HepG2 (cell line): ENCODE data around the gene LAMTOR2. TPM values are rescaled to one million over a fixed set of nuclear protein-coding genes. Genes with fewer than 3 reads are reported as not detected.

Experiments
- GABPA ChIP-seq, 2 experiments: IDR thresholded peaks; 2 replicates each; pipeline ENCODE4 v1.6.1; 2011 to 2016; ENCODE audit warnings: low read depth in 2 of 2, low read length in 1 of 2, missing biosample characterization in 1 of 2, missing genetic modification characterization in 1 of 2
- GATAD1 ChIP-seq: IDR thresholded peaks from 2 replicates; pipeline ENCODE4 v1.6.1; 2016; ENCODE audit warnings: missing genetic modification reagents, missing compliant biosample characterization
- HDAC2 ChIP-seq: sonication (generic); formaldehyde crosslinking; IDR thresholded peaks from 2 replicates; pipeline ENCODE4 v1.4.0; 2020; ENCODE audit warnings: missing genetic modification reagents
- HDAC6 ChIP-seq: fragments of 200-600 bp; sonication (generic); IDR thresholded peaks from 2 replicates; pipeline ENCODE4 v1.7.0; 2017; ENCODE audit warnings: mild to moderate bottlenecking, antibody characterized with exemption, low read length, low read depth
- MED1 ChIP-seq: sonication (generic); formaldehyde crosslinking; IDR thresholded peaks from 2 replicates; pipeline ENCODE4 v1.4.0; 2020; ENCODE audit warnings: missing genetic modification reagents
- MYC ChIP-seq: sonication (generic); formaldehyde crosslinking; IDR thresholded peaks from 2 replicates; pipeline ENCODE4 v1.9.0; 2021; ENCODE audit warnings: missing genetic modification reagents, borderline replicate concordance
- RBM22 ChIP-seq: fragments of 200-400 bp; formaldehyde crosslinking; optimal IDR thresholded peaks from 2 replicates; pipeline ENCODE3; 2017; ENCODE audit warnings: mild to moderate bottlenecking, low read length, moderate library complexity
- SRY ChIP-seq: sonication (generic); formaldehyde crosslinking; IDR thresholded peaks from 2 replicates; pipeline ENCODE4 v1.8.0; 2022; ENCODE audit warnings: mild to moderate bottlenecking, missing genetic modification reagents
- SYNCRIP ChIP-seq: fragments of 200-400 bp; formaldehyde crosslinking; IDR thresholded peaks from 2 replicates; pipeline ENCODE4 v1.6.1; 2018; ENCODE audit warnings: mild to moderate bottlenecking, low read depth, low read length; ENCODE audit not compliant: insufficient read depth
- THAP11 ChIP-seq: IDR thresholded peaks from 2 replicates; pipeline ENCODE4 v1.6.1; 2016; ENCODE audit warnings: missing biosample characterization, missing genetic modification reagents
- ZMYM3 ChIP-seq: sonication (generic); formaldehyde crosslinking; IDR thresholded peaks from 2 replicates; pipeline ENCODE4 v1.5.1; 2020; ENCODE audit warnings: mild to moderate bottlenecking, missing genetic modification reagents
- ZNF205 ChIP-seq: IDR thresholded peaks from 2 replicates; pipeline ENCODE4 v1.6.1; 2018; ENCODE audit warnings: missing biosample characterization, missing genetic modification reagents
- ZNF441 ChIP-seq: sonication (generic); formaldehyde crosslinking; IDR thresholded peaks from 2 replicates; pipeline ENCODE4 v1.7.0; 2021; ENCODE audit warnings: missing genetic modification reagents, borderline replicate concordance
- ZNF558 ChIP-seq: sonication (generic); formaldehyde crosslinking; IDR thresholded peaks from 2 replicates; pipeline ENCODE4 v1.9.0; 2022; ENCODE audit warnings: mild to moderate bottlenecking, missing genetic modification reagents, borderline replicate concordance
- ZNF777 ChIP-seq: sonication (generic); formaldehyde crosslinking; IDR thresholded peaks from 2 replicates; pipeline ENCODE4 v1.4.0; 2020; ENCODE audit warnings: missing genetic modification reagents
- ZNF891 ChIP-seq: sonication (generic); formaldehyde crosslinking; IDR thresholded peaks from 2 replicates; pipeline ENCODE4 v1.5.0; 2020; ENCODE audit warnings: mild to moderate bottlenecking, missing genetic modification reagents
- polyA plus RNA-seq, 8 experiments: library from polyadenylated mRNA; depleted of rRNA in 3 of 8; stranded (reverse) in 7 of 8; unstranded in 1 of 8; fragments of >200 nt; fragmentation: Illumina TruSeq in 4 of 8; extraction: Trizol in 4 of 8; gene quantifications; 2 replicates each; pipeline versions ENCODE4 v1.2.1 to v1.2.3, GENCODE V29; 2011 to 2016; ENCODE audit warnings: low read depth in 4 of 8, missing spikeins in 1 of 8, mixed read lengths in 1 of 8; ENCODE audit not compliant: insufficient read depth in 1 of 8
- total RNA-seq, 5 experiments: library from RNA; depleted of rRNA; stranded (reverse); fragments of >200 nt; fragmentation: Illumina TruSeq; extraction: Trizol; gene quantifications; 2 replicates each; pipeline ENCODE4 v1.2.3, GENCODE V29; 2016; ENCODE audit warnings: low read depth in 1 of 5
- TF ChIP-seq, protein P1 (sequence below): sonication (generic); formaldehyde crosslinking; IDR thresholded peaks from 2 replicates; pipeline ENCODE4 v1.4.0; 2020; ENCODE audit warnings: missing genetic modification reagents
- TF ChIP-seq, protein P2 (sequence below): IDR thresholded peaks from 2 replicates; pipeline ENCODE4 v1.6.1; 2016; ENCODE audit warnings: low read depth, borderline replicate concordance
- TF ChIP-seq, protein P3 (sequence below): sonication (generic); formaldehyde crosslinking; IDR thresholded peaks from 2 replicates; pipeline ENCODE4 v1.4.0; 2020; ENCODE audit warnings: missing genetic modification reagents, borderline replicate concordance
- TF ChIP-seq, protein P4 (sequence below): sonication (generic); formaldehyde crosslinking; IDR thresholded peaks from 2 replicates; pipeline ENCODE4 v1.4.0; 2020; ENCODE audit warnings: missing genetic modification reagents, borderline replicate concordance
- TF ChIP-seq, protein P5 (sequence below): sonication (generic); formaldehyde crosslinking; IDR thresholded peaks from 2 replicates; pipeline ENCODE4 v1.8.0; 2022; ENCODE audit warnings: mild to moderate bottlenecking, missing genetic modification reagents, moderate library complexity

Gene LAMTOR2
- total and polyA plus RNA-seq, 2 of the 13 experiments (the other 11 are each of a cell fraction or from before 2014, with no cell fraction given), result 36.5 to 66.4 TPM

DNA sequence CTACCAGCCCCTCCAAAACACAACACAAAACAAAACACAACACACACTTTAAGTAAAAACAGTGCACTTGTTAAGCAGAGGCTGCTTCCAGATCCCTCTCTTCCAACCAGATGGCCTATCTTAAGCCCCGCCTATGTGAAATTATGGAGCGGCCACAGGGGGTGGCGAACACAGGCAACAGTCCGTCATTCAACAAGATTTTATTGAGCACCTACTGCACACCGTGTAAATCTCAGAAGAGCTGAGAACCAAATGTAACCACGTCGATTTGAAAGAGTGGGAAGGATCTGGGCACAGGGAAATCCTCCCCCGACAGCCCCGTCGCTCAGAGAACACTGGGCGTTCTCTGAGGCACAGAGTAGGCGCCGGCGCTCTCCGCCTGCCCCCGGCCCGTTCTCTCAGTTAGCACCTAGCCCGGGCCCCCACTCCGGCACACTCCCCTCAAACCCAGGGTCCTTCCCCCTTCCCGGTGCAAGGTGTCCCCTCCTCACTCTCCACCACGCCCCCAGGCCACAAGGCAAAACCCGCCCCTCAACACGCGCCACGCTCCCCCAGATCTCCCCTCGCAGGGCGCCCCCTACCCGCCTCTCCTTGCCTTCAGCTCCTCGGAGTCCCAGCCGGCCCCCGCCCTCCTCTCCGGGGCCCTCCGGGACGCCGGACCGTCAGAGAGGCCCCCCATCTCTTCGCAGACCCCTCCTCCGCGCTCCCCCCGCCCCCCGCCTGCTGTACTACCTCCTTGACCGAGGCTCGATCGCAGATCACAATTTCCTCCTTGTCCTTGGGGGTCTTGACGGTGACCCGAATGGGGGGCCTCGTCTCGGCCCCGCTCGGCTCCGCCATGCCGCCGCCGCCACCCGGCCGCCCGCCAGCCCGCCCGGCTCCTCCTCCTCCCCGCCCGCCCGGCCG, 1.5 kb upstream of the LAMTOR2 start (continued):
- TF ChIP-seq, protein P1, sequence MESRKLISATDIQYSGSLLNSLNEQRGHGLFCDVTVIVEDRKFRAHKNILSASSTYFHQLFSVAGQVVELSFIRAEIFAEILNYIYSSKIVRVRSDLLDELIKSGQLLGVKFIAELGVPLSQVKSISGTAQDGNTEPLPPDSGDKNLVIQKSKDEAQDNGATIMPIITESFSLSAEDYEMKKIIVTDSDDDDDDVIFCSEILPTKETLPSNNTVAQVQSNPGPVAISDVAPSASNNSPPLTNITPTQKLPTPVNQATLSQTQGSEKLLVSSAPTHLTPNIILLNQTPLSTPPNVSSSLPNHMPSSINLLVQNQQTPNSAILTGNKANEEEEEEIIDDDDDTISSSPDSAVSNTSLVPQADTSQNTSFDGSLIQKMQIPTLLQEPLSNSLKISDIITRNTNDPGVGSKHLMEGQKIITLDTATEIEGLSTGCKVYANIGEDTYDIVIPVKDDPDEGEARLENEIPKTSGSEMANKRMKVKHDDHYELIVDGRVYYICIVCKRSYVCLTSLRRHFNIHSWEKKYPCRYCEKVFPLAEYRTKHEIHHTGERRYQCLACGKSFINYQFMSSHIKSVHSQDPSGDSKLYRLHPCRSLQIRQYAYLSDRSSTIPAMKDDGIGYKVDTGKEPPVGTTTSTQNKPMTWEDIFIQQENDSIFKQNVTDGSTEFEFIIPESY (CRISPR knock-in tag), result 0 out of 2 replicates have a peak, but pooled peaks have one; percentile 15
- TF ChIP-seq ZMYM3 (CRISPR knock-in tag), result peak; percentile 85
- TF ChIP-seq SYNCRIP, result no peak
- no peak for TF ChIP-seq RBM22
- TF ChIP-seq HDAC6, result no peak
- no peak for TF ChIP-seq GABPA (IDR thresholded peaks at IDR 0.05; ENCODE audit: low read depth, low read length)
- TF ChIP-seq GABPA (CRISPR knock-in tag; IDR thresholded peaks at IDR 0.05; ENCODE audit: low read depth), result peak; percentile 20; the same call in 1 of the 2 replicates
- TF ChIP-seq THAP11 (CRISPR knock-in tag), result peak; percentile 75
- TF ChIP-seq ZNF558 (CRISPR knock-in tag), result no peak
- 0 out of 2 replicates have a peak, but pooled peaks have one; percentile 22 for TF ChIP-seq ZNF441 (CRISPR knock-in tag)
- peak; percentile 56; the same call in 1 of the 2 replicates for TF ChIP-seq ZNF891 (CRISPR knock-in tag)
- TF ChIP-seq, protein P2, sequence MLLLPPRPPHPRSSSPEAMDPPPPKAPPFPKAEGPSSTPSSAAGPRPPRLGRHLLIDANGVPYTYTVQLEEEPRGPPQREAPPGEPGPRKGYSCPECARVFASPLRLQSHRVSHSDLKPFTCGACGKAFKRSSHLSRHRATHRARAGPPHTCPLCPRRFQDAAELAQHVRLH (CRISPR knock-in tag), result peak; percentile 21; the same call in 1 of the 2 replicates
- TF ChIP-seq, protein P3, sequence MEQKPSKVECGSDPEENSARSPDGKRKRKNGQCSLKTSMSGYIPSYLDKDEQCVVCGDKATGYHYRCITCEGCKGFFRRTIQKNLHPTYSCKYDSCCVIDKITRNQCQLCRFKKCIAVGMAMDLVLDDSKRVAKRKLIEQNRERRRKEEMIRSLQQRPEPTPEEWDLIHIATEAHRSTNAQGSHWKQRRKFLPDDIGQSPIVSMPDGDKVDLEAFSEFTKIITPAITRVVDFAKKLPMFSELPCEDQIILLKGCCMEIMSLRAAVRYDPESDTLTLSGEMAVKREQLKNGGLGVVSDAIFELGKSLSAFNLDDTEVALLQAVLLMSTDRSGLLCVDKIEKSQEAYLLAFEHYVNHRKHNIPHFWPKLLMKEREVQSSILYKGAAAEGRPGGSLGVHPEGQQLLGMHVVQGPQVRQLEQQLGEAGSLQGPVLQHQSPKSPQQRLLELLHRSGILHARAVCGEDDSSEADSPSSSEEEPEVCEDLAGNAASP (CRISPR knock-in tag), result 0 out of 2 replicates have a peak, but pooled peaks have one; percentile 38
- TF ChIP-seq, protein P4, sequence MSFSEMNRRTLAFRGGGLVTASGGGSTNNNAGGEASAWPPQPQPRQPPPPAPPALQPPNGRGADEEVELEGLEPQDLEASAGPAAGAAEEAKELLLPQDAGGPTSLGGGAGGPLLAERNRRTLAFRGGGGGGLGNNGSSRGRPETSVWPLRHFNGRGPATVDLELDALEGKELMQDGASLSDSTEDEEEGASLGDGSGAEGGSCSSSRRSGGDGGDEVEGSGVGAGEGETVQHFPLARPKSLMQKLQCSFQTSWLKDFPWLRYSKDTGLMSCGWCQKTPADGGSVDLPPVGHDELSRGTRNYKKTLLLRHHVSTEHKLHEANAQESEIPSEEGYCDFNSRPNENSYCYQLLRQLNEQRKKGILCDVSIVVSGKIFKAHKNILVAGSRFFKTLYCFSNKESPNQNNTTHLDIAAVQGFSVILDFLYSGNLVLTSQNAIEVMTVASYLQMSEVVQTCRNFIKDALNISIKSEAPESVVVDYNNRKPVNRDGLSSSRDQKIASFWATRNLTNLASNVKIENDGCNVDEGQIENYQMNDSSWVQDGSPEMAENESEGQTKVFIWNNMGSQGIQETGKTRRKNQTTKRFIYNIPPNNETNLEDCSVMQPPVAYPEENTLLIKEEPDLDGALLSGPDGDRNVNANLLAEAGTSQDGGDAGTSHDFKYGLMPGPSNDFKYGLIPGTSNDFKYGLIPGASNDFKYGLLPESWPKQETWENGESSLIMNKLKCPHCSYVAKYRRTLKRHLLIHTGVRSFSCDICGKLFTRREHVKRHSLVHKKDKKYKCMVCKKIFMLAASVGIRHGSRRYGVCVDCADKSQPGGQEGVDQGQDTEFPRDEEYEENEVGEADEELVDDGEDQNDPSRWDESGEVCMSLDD (CRISPR knock-in tag), result peak; percentile 23; the same call in 1 of the 2 replicates
- TF ChIP-seq, protein P5, sequence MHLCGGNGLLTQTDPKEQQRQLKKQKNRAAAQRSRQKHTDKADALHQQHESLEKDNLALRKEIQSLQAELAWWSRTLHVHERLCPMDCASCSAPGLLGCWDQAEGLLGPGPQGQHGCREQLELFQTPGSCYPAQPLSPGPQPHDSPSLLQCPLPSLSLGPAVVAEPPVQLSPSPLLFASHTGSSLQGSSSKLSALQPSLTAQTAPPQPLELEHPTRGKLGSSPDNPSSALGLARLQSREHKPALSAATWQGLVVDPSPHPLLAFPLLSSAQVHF (CRISPR knock-in tag), result no peak
- TF ChIP-seq SRY, result no peak
- peak; percentile 41; the same call in 1 of the 2 replicates for TF ChIP-seq MED1
- TF ChIP-seq ZNF777 (CRISPR knock-in tag), result peak; percentile 52; the same call in 1 of the 2 replicates
- 0 out of 2 replicates have a peak, but pooled peaks have one; percentile 67 for TF ChIP-seq ZNF205 (CRISPR knock-in tag)
- TF ChIP-seq HDAC2, result peak; percentile 59
- TF ChIP-seq MYC, result peak; percentile 70; the same call in 1 of the 2 replicates
- TF ChIP-seq GATAD1 (CRISPR knock-in tag), result peak; percentile 47; the same call in 1 of the 2 replicates
